CD4-positive, alpha-beta T cell (primary cell): ENCODE measurements around the gene HECW1. TPM values are rescaled to one million over a fixed set of nuclear protein-coding genes. Genes with fewer than 3 reads are reported as not detected.

Experiments used
- ATAC-seq: fragments of 200-7000 bp; cut with Tn5 transposase; one replicate; pipeline ENCODE4 v1.10.0; 2022; ENCODE audit warnings: mild to moderate bottlenecking; ENCODE audit not compliant: poor library complexity
- CTCF ChIA-PET: fragments of 350-600 bp; sonication (Branson Sonifier 250); formaldehyde crosslinking; loops from one replicate; lab custom pipeline; 2021; ENCODE audit warnings: antibody characterized with exemption, inconsistent platforms; lab: Charles Lee
- POLR2A ChIA-PET: fragments of 350-600 bp; sonication (Branson Sonifier 250); formaldehyde crosslinking; loops from one replicate; lab custom pipeline; 2021; ENCODE audit warnings: antibody characterized with exemption, inconsistent platforms; lab: Charles Lee
- DNase-seq, 14 experiments: peaks; one replicate each; pipeline ENCODE4 v3.0.0-alpha.2; 2013 to 2020; ENCODE audit warnings: mixed read lengths in 2 of 14
- H3K27ac ChIP-seq, 2 donors: one replicate each; pipeline versions ENCODE4 v1.5.1 to v1.7.0; 2013; ENCODE audit warnings: low read length in 2 of 2, low read depth in 1 of 2, mild to moderate bottlenecking in 1 of 2
- H3K27me3 ChIP-seq, 2 experiments: 1 replicate in 1 of 2; 2 replicates in 1 of 2; pipeline versions ENCODE4 v1.6.1 to v1.7.0; 2013; ENCODE audit warnings: low read length in 2 of 2, control low read depth in 1 of 2, mild to moderate bottlenecking in 1 of 2, moderate library complexity in 1 of 2; ENCODE audit not compliant: insufficient read depth in 2 of 2, control insufficient read depth in 1 of 2
- H3K36me3 ChIP-seq: one replicate; pipeline ENCODE4 v1.6.1; 2013; ENCODE audit warnings: low read length, control low read depth; ENCODE audit not compliant: insufficient read depth
- H3K4me1 ChIP-seq: one replicate; pipeline ENCODE4 v1.6.1; 2013; ENCODE audit warnings: low read length, control low read depth; ENCODE audit not compliant: insufficient read depth
- H3K4me3 ChIP-seq: one replicate; pipeline ENCODE4 v1.5.1; 2013; ENCODE audit warnings: mild to moderate bottlenecking, low read length, moderate library complexity
- H3K9me3 ChIP-seq, 2 experiments: 1 replicate in 1 of 2; 2 replicates in 1 of 2; pipeline versions ENCODE4 v1.6.1 to v1.7.0; 2013; ENCODE audit warnings: low read length in 2 of 2, mild to moderate bottlenecking in 2 of 2, control low read depth in 1 of 2, moderate library complexity in 1 of 2; ENCODE audit not compliant: control insufficient read depth in 1 of 2, insufficient read depth in 1 of 2
- H3K27ac Mint-ChIP-seq: one replicate; pipeline ENCODE4 v1.8.0; 2020; ENCODE audit warnings: mixed read lengths
- H3K27me3 Mint-ChIP-seq: one replicate; pipeline ENCODE4 v1.8.0; 2021; ENCODE audit warnings: mixed read lengths
- H3K36me3 Mint-ChIP-seq: one replicate; pipeline ENCODE4 v1.8.0; 2021; ENCODE audit warnings: low read depth, mixed read lengths
- H3K4me1 Mint-ChIP-seq: one replicate; pipeline ENCODE4 v1.8.0; 2021; ENCODE audit warnings: low read depth, mixed read lengths
- H3K4me3 Mint-ChIP-seq: one replicate; pipeline ENCODE4 v1.8.0; 2020; ENCODE audit warnings: mild to moderate bottlenecking, mixed read lengths
- H3K9me3 Mint-ChIP-seq: one replicate; pipeline ENCODE4 v1.8.0; 2020; ENCODE audit warnings: mixed read lengths
- CTCF ChIP-seq: fragments of 200-600 bp; IDR thresholded peaks from one replicate; pipeline ENCODE4 v1.8.0; 2022; ENCODE audit warnings: antibody characterized with exemption, mild to moderate bottlenecking
- intact Hi-C, 2 experiments: fragments of 100-400 bp; cut with DNase I in 1 of 2; cut with micrococcal nuclease in 1 of 2; formaldehyde crosslinking; loops; one replicate each; pipeline versions ENCODE4 v1.15.1 to v1.9.0; 2023 to 2025; cut with DNase I, micrococcal nuclease
- total RNA-seq, 174 experiments: library from RNA in 2 of 174; stranded (reverse) in 2 of 174; gene quantifications; one replicate each; pipeline ENCODE4 v1.2.3 and lab custom pipeline; 2021 to 2026

HECW1 gene
- total RNA-seq, 2 experiments from 2014 or later = not detected

- Histone ChIP-seq H3K9me3 (no peaks in the 10 kb centered on the region), H3K4me3 (no peak overlapping the region), H3K27ac (no peak overlapping the region), H3K36me3 (no peaks in the 10 kb centered on the region), H3K4me1 (no peaks in the 10 kb centered on the region), H3K27me3 (peaks cover 0 to 2% of the 10 kb centered on the region in 2 experiments)
- Mint-ChIP-seq H3K4me1 (no peaks in the 10 kb centered on the region), H3K27me3 (peaks cover 7% of the 10 kb centered on the region), H3K9me3 (no peaks in the 10 kb centered on the region), H3K36me3 (no peaks in the 10 kb centered on the region), H3K4me3 (no peak overlapping the region), H3K27ac (no peak overlapping the region)
- ChIA-PET POLR2A (no interaction called here), CTCF (no interaction called here)
- DNase-seq (no peak), ATAC-seq (no peak)
- TF ChIP-seq CTCF = no peak
- intact Hi-C loops = no loop called here
Observed at GRCh38 chr7:43540471-43540870, 428.0 kb downstream of the HECW1 start.

- ATAC-seq = no peak
- intact Hi-C loops = no loop called here
- no peak overlapping the region for H3K4me3 Mint-ChIP-seq
Observed at GRCh38 chr7:43542716-43543115, 430.3 kb downstream of the HECW1 start.

GRCh38 chr7:43546231-43546630, 433.8 kb downstream of the HECW1 start:
- Mint-ChIP-seq H3K9me3 (peaks cover 6% of the 10 kb centered on the region), H3K4me1 (no peaks in the 10 kb centered on the region), H3K36me3 (no peaks in the 10 kb centered on the region), H3K4me3 (no peak overlapping the region), H3K27me3 (peaks cover 20% of the 10 kb centered on the region), H3K27ac (no peak overlapping the region)
- Histone ChIP-seq H3K4me3 (no peak overlapping the region), H3K27ac (no peak overlapping the region), H3K27me3 (peaks cover 0 to 3% of the 10 kb centered on the region in 2 experiments), H3K9me3 (peaks cover 0 to 4% of the 10 kb centered on the region in 2 experiments), H3K4me1 (no peaks in the 10 kb centered on the region), H3K36me3 (no peaks in the 10 kb centered on the region)
- ChIA-PET POLR2A (no interaction called here), CTCF (no interaction called here)
- ATAC-seq = no peak
- intact Hi-C loops = no loop called here
- no peak for DNase-seq
- TF ChIP-seq CTCF = no peak

More at GRCh38 chr7:43542716-43543115, 430.3 kb downstream of the HECW1 start:
- Histone ChIP-seq H3K27me3 (peaks cover 0 to 2% of the 10 kb centered on the region in 2 experiments), H3K9me3 (peaks cover 0 to 4% of the 10 kb centered on the region in 2 experiments), H3K4me1 (no peaks in the 10 kb centered on the region), H3K4me3 (no peak overlapping the region), H3K36me3 (no peaks in the 10 kb centered on the region), H3K27ac (no peak overlapping the region)
- Mint-ChIP-seq H3K27me3 (peaks cover 20% of the 10 kb centered on the region), H3K27ac (no peak overlapping the region), H3K36me3 (no peaks in the 10 kb centered on the region), H3K4me1 (no peaks in the 10 kb centered on the region), H3K9me3 (peaks cover 6% of the 10 kb centered on the region)
- ChIA-PET POLR2A (no interaction called here), CTCF (interaction anchor here (1.1 kb wide), 1 partner anchor 124 kb away, joined by 3 read pairs; no protein-coding TSS in a partner anchor)
- TF ChIP-seq CTCF = no peak
- no peak for DNase-seq
